GM23248 (cell line): ENCODE measurements around the gene KCNIP1. TPM values are rescaled to one million over a fixed set of nuclear protein-coding genes. Genes with fewer than 3 reads are reported as not detected.

Experiments used
- DNase-seq: peaks from one replicate; pipeline ENCODE4 v3.0.0-alpha.2; 2015
- H2AFZ ChIP-seq: fragments of 200-600 bp; sonication (generic); 2 replicates; pipeline ENCODE4 v1.6.1; 2016; ENCODE audit warnings: antibody characterized with exemption
- H3F3A ChIP-seq: fragments of 200-600 bp; sonication (generic); 2 replicates; pipeline ENCODE4 v1.6.1; 2016; ENCODE audit warnings: mild to moderate bottlenecking, antibody characterized with exemption, mixed run types; ENCODE audit not compliant: insufficient read depth
- H3K27ac ChIP-seq: fragments of 200-600 bp; sonication (generic); 2 replicates; pipeline ENCODE4 v1.5.1; 2016; ENCODE audit warnings: mild to moderate bottlenecking
- H3K27me3 ChIP-seq: fragments of 200-600 bp; sonication (generic); replicated peaks from 2 replicates; pipeline ENCODE4 v1.6.1; 2016; ENCODE audit warnings: mild to moderate bottlenecking; ENCODE audit not compliant: insufficient read depth
- H3K36me3 ChIP-seq: fragments of 200-600 bp; sonication (generic); 2 replicates; pipeline ENCODE4 v1.6.1; 2016; ENCODE audit warnings: low read depth, mild to moderate bottlenecking
- H3K4me1 ChIP-seq: fragments of 200-600 bp; sonication (generic); 2 replicates; pipeline ENCODE4 v1.6.1; 2016; ENCODE audit warnings: mild to moderate bottlenecking; ENCODE audit not compliant: insufficient read depth
- H3K4me2 ChIP-seq: fragments of 200-600 bp; sonication (generic); one replicate; pipeline ENCODE4 v1.6.1; 2016; ENCODE audit warnings: mild to moderate bottlenecking; ENCODE audit not compliant: unreplicated experiment
- H3K4me3 ChIP-seq: fragments of 200-600 bp; sonication (generic); 2 replicates; pipeline ENCODE4 v1.5.1; 2016; ENCODE audit warnings: mild to moderate bottlenecking
- H3K79me2 ChIP-seq: fragments of 200-600 bp; sonication (generic); 2 replicates; pipeline ENCODE4 v1.6.1; 2016; ENCODE audit warnings: mild to moderate bottlenecking; ENCODE audit not compliant: insufficient read depth
- H3K9ac ChIP-seq: fragments of 200-600 bp; sonication (generic); 2 replicates; pipeline ENCODE4 v1.6.1; 2016; ENCODE audit warnings: mild to moderate bottlenecking
- H3K9me2 ChIP-seq: fragments of 200-600 bp; sonication (generic); 2 replicates; pipeline ENCODE4 v1.6.1; 2016; ENCODE audit warnings: mixed run types, mild to moderate bottlenecking, moderate library complexity; ENCODE audit not compliant: insufficient read depth
- H3K9me3 ChIP-seq: fragments of 200-600 bp; sonication (generic); one replicate; pipeline ENCODE4 v1.6.1; 2017; ENCODE audit warnings: low read depth
- H4K20me1 ChIP-seq: fragments of 200-600 bp; sonication (generic); 2 replicates; pipeline ENCODE4 v1.6.0; 2016; ENCODE audit not compliant: insufficient read depth
- EZH2 ChIP-seq: fragments of 200-600 bp; sonication (generic); IDR thresholded peaks from 2 replicates; pipeline ENCODE4 v1.6.1; 2018; ENCODE audit warnings: antibody characterized with exemption, mild to moderate bottlenecking; ENCODE audit not compliant: insufficient read depth, poor library complexity, severe bottlenecking
- EZH2phosphoT487 ChIP-seq: fragments of 200-600 bp; sonication (generic); IDR thresholded peaks from 2 replicates; pipeline ENCODE4 v1.6.1; 2018; ENCODE audit warnings: antibody characterized with exemption, moderate library complexity, mild to moderate bottlenecking, low read depth; ENCODE audit not compliant: insufficient read depth
- whole genome bisulfite sequencing, 2 experiments: methylation state at CpG; one replicate each; pipeline ENCODE4 v1.1.6; 2015 to 2017; ENCODE audit warnings: low lambda C conversion rate in 2 of 2, low coverage in 1 of 2; ENCODE audit errors: missing lambda C conversion rate in 2 of 2; 5-methylcytosine and 5-hydroxymethylcytosine counted together
- in situ Hi-C: fragments of 300-500 bp; cut with MboI; formaldehyde crosslinking; loops from 2 replicates; pipeline ENCODE4 v1.15.0; 2020
- polyA plus RNA-seq: library from polyadenylated mRNA; unstranded; fragments of >200 nt; fragmentation: Nextera tagmentation; extraction: Ambion mirVana; gene quantifications from 2 replicates; pipeline ENCODE4 v1.2.1, GENCODE V29; 2016
- total RNA-seq: library from RNA; depleted of rRNA; stranded (reverse); fragments of >200 nt; shearing (Covaris generic); gene quantifications from 2 replicates; pipeline ENCODE4 v1.2.3, GENCODE V29; 2014

The KCNIP1 gene
- total and polyA plus RNA-seq, 2 experiments from 2014 or later: not detected

DNA sequence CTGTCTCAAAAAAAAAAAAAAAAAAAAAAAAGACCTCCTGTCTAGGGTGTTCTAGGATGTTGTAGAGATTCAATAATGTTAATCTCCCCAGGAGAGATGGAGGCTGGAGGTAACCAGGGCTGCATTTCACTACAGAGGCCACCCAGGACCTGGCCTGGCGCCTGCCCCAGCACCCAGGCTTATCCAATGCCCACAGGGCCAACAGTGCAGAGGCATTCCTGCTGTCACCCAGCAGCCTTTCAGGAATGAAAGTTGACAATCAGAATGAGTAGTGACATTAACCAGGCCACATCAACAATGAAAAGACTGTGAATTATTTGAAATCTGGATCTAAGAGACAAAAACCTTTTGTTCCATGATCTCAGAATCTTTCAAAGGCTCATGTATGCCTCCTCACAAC, 243.5 kb downstream of the KCNIP1 start:
- H3K4me1 ChIP-seq: no peaks in the 10 kb centered on the region; the same call in 1 of the 2 replicates
- H3K27me3 ChIP-seq: peaks cover 24% of the 10 kb centered on the region; the same call in 1 of the 2 replicates
- H2AFZ ChIP-seq: no peak overlapping the region
- no peak overlapping the region for H3K9ac ChIP-seq
- no peak overlapping the region for H3K4me3 ChIP-seq
- DNase-seq: no peak
- WGBS, 2 experiments: 18 to 38% methylated on average over 1 of the region's 1 CpG
- no peaks in the 10 kb centered on the region for H3F3A ChIP-seq
- H3K9me2 ChIP-seq: no peaks in the 10 kb centered on the region
- no peak overlapping the region for H3K4me2 ChIP-seq
- H4K20me1 ChIP-seq: no peaks in the 10 kb centered on the region
- H3K36me3 ChIP-seq: no peaks in the 10 kb centered on the region
- H3K9me3 ChIP-seq: no peaks in the 10 kb centered on the region
- in situ Hi-C loops: loop anchor here (10.0 kb wide), 1 partner anchor 597 kb away; no protein-coding TSS in a partner anchor
- H3K79me2 ChIP-seq: no peaks in the 10 kb centered on the region
- TF ChIP-seq EZH2phosphoT487 (no peak), EZH2 (no peak)
- no peak overlapping the region for H3K27ac ChIP-seq

DNA sequence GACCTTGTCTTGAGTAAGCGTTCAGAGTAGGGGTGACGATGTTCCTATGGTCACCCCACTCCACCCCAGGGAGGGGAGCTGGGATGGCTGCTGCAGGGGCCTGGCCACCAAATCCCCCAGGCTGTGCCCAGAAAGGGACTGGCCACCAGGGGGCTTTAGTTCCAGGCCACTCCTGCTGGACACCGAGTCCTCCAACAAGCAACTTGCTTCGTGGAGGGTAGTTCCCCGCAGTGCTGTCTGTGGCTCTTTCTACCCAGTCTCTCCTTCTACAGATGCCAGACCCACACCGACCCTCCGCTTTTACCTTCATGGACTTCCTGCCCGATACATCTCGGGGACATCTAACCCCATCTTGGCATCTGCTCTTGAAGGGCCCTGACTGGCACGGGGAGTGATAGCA, 244.0 kb downstream of the KCNIP1 start:
- no peak overlapping the region for H3K27ac ChIP-seq
- no peak overlapping the region for H3K4me2 ChIP-seq
- H3K4me1 ChIP-seq: no peaks in the 10 kb centered on the region; the same call in 1 of the 2 replicates
- H3F3A ChIP-seq: no peaks in the 10 kb centered on the region
- no peak overlapping the region for H3K4me3 ChIP-seq
- in situ Hi-C loops: loop anchor here (10.0 kb wide), 1 partner anchor 597 kb away; no protein-coding TSS in a partner anchor
- no peaks in the 10 kb centered on the region for H3K36me3 ChIP-seq
- no peaks in the 10 kb centered on the region for H3K9me2 ChIP-seq
- no peak overlapping the region for H2AFZ ChIP-seq
- TF ChIP-seq EZH2phosphoT487 (no peak), EZH2 (no peak)
- no peak overlapping the region for H3K9ac ChIP-seq
- 72 to 74% methylated on average over 10 of the region's 10 CpGs for WGBS, 2 experiments
- no peaks in the 10 kb centered on the region for H4K20me1 ChIP-seq
- peak; percentile 10 for DNase-seq
- no peaks in the 10 kb centered on the region for H3K9me3 ChIP-seq
- H3K79me2 ChIP-seq: no peaks in the 10 kb centered on the region
- peaks cover 24% of the 10 kb centered on the region; the same call in 1 of the 2 replicates for H3K27me3 ChIP-seq

DNA sequence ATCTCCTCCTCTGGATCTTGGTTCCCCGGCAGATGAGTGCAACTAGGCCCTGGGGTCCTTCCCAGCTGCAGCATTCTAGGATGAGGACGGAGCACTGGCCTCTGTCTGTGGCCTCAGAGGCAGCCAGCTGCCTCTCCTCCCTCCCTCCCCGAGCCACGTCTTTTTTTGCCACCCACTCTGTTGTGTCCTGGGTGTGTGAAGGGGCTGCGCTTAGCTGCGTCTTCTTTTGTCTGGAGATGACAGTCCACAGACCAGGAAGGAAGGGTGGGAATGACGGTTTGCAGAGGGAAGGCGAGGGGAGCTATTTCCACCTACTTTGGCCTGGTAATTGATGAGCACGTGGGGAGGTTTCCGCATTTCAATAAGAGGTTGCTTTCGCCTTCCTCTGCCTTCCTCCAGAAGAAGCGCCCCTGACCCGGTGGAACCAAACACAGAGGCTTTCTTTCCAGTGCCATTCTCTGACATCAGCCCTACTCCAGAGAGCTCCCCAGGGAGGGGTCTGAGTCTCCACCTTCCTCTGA, 245.2 kb downstream of the KCNIP1 start:
- no peak overlapping the region for H3K4me3 ChIP-seq
- no peaks in the 10 kb centered on the region for H3K79me2 ChIP-seq
- H3K9me2 ChIP-seq: no peaks in the 10 kb centered on the region
- H2AFZ ChIP-seq: no peak overlapping the region
- H3K9ac ChIP-seq: no peak overlapping the region
- TF ChIP-seq EZH2phosphoT487: no peak
- TF ChIP-seq EZH2: no peak
- 60 to 62% methylated on average over 13 of the region's 13 CpGs for WGBS, 2 experiments
- no peaks in the 10 kb centered on the region for H4K20me1 ChIP-seq
- DNase-seq: no peak
- H3F3A ChIP-seq: no peaks in the 10 kb centered on the region
- H3K9me3 ChIP-seq: no peaks in the 10 kb centered on the region
- no peak overlapping the region for H3K27ac ChIP-seq
- H3K4me1 ChIP-seq: no peaks in the 10 kb centered on the region; the same call in 1 of the 2 replicates
- H3K27me3 ChIP-seq: peaks cover 24% of the 10 kb centered on the region; the same call in 1 of the 2 replicates
- no peaks in the 10 kb centered on the region for H3K36me3 ChIP-seq
- H3K4me2 ChIP-seq: no peak overlapping the region
- in situ Hi-C loops: loop anchor here (10.0 kb wide), 1 partner anchor 596 kb away; no protein-coding TSS in a partner anchor

GRCh38 chr5:170749911-170750431, 246.2 kb downstream of the KCNIP1 start:
- no peak overlapping the region for H3K4me3 ChIP-seq
- H3K4me1 ChIP-seq: no peaks in the 10 kb centered on the region
- TF ChIP-seq EZH2 (no peak), EZH2phosphoT487 (no peak)
- no peaks in the 10 kb centered on the region for H3F3A ChIP-seq
- H4K20me1 ChIP-seq: no peaks in the 10 kb centered on the region
- no peak for DNase-seq
- peaks cover 23% of the 10 kb centered on the region; the same call in 1 of the 2 replicates for H3K27me3 ChIP-seq
- H3K27ac ChIP-seq: no peak overlapping the region
- 60% methylated on average over 7 of the region's 7 CpGs for WGBS, 2 experiments
- H3K36me3 ChIP-seq: no peaks in the 10 kb centered on the region
- H3K79me2 ChIP-seq: no peaks in the 10 kb centered on the region
- no peak overlapping the region for H2AFZ ChIP-seq
- no peaks in the 10 kb centered on the region for H3K9me3 ChIP-seq
- H3K4me2 ChIP-seq: no peak overlapping the region
- in situ Hi-C loops: loop anchor here (10.0 kb wide), 1 partner anchor 595 kb away; no protein-coding TSS in a partner anchor
- no peaks in the 10 kb centered on the region for H3K9me2 ChIP-seq
- no peak overlapping the region for H3K9ac ChIP-seq
